ENCODE data around the gene EPHA5.

The EPHA5 gene

DNA sequence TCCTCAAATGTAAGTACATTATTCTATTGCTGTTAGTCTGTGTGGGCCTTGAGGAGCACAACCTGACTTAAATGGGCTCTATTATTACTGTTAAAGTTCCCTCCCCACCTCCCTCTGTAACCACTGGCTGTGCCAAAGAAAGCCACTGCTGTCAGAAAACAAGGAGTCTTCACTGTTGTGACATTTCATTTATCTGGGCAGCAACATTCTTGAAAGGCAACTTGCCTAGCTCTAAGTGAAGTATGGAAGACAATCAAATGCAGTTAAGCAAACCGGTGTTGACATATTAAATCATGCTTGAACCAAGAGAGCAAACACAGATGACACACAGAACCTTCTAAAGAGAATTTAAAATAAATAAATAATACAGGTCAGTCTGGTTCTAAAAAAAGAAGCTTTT lies 81.0 kb downstream of the EPHA5 start:
- Histone ChIP-seq H3K23ac (ENCODE audit: low read length) (no peak overlapping the region), H2AFZ (ENCODE audit: insufficient read depth, low read length, poor library complexity) (no peak overlapping the region), H4K91ac (ENCODE audit: low read depth, low read length) (no peak overlapping the region), H4K12ac (ENCODE audit: low read depth, low read length) (no peak overlapping the region), H3K4me2 (ENCODE audit: low read length) (no peak overlapping the region), H2BK12ac (ENCODE audit: low read length) (no peak overlapping the region), H3K36me3 (ENCODE audit: control insufficient read depth in 1 of 2, insufficient read depth in 2 of 2, low read length in 2 of 2) (no peaks in the 10 kb centered on the region), H3K9ac (ENCODE audit: low read length) (no peak overlapping the region), H3K79me1 (ENCODE audit: low read length) (no peaks in the 10 kb centered on the region), H2AK5ac (ENCODE audit: low read length) (no peak overlapping the region), H3K79me2 (ENCODE audit: control insufficient read depth, insufficient read depth, low read length, poor library complexity) (no peaks in the 10 kb centered on the region), H3K27me3 (ENCODE audit: insufficient read depth, low read length) (no peaks in the 10 kb centered on the region), H3K9me3 (ENCODE audit: insufficient read depth, low read depth, low read length) (no peaks in the 10 kb centered on the region), H3K4me3 (ENCODE audit: low read depth, low read length) (no peak overlapping the region), H3K27ac (ENCODE audit: low read depth, low read length) (no peak overlapping the region), H3K14ac (ENCODE audit: low read length) (no peak overlapping the region), H2BK5ac (ENCODE audit: low read depth, low read length, poor library complexity) (no peak overlapping the region), H4K8ac (ENCODE audit: low read depth, low read length) (no peak overlapping the region), H2BK120ac (ENCODE audit: insufficient read depth, low read length, poor library complexity) (no peak overlapping the region), H3K4ac (ENCODE audit: low read depth, low read length) (no peak overlapping the region), H3K18ac (ENCODE audit: low read length) (no peak overlapping the region), H3K4me1 (ENCODE audit: control insufficient read depth in 1 of 2, insufficient read depth in 2 of 2, low read length in 2 of 2) (no peaks in the 10 kb centered on the region)
- no peak for DNase-seq
- no CpG with 5 or more reads among the region's 1 CpG for WGBS (ENCODE audit: extremely low coverage, insufficient coverage, insufficient read length)

DNA sequence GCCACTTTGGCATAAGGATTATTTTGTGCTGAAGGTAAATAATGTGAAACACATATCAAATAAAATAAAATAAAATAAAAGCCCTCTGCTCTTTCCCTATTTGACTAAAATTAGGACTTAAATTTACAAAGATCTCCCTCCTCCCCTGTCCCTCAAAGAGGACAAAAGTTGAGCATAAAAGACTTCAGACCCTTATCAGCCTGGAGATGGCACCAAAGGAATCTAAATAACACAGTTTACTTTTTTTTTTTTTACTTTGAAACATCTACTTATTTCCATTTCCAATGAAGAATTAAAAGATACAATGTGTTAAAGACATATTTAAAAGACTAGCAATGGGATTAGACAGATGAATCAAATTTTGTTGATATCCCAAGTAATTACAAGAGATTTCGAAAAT lies 89.7 kb downstream of the EPHA5 start:
- no peaks in the 10 kb centered on the region for H3K27me3 ChIP-seq (ENCODE audit: insufficient read depth, low read length)
- no peak overlapping the region for H4K8ac ChIP-seq (ENCODE audit: low read depth, low read length)
- H3K4ac ChIP-seq (ENCODE audit: low read depth, low read length), result no peak overlapping the region
- H2BK5ac ChIP-seq (ENCODE audit: low read depth, low read length, poor library complexity), result no peak overlapping the region
- no peak overlapping the region for H3K4me3 ChIP-seq (ENCODE audit: low read depth, low read length)
- no CpG with 5 or more reads among the region's 1 CpG for WGBS (ENCODE audit: extremely low coverage, insufficient coverage, insufficient read length)
- no peaks in the 10 kb centered on the region for H3K36me3 ChIP-seq (ENCODE audit: control insufficient read depth in 1 of 2, insufficient read depth in 2 of 2, low read length in 2 of 2)
- no peaks in the 10 kb centered on the region for H3K4me1 ChIP-seq (ENCODE audit: control insufficient read depth in 1 of 2, insufficient read depth in 2 of 2, low read length in 2 of 2)
- H3K9ac ChIP-seq (ENCODE audit: low read length), result no peak overlapping the region
- H3K9me3 ChIP-seq (ENCODE audit: insufficient read depth, low read depth, low read length), result no peaks in the 10 kb centered on the region
- no peak overlapping the region for H2BK12ac ChIP-seq (ENCODE audit: low read length)
- no peak overlapping the region for H3K27ac ChIP-seq (ENCODE audit: low read depth, low read length)
- H3K14ac ChIP-seq (ENCODE audit: low read length), result no peak overlapping the region
- H3K18ac ChIP-seq (ENCODE audit: low read length), result no peak overlapping the region
- no peak overlapping the region for H3K4me2 ChIP-seq (ENCODE audit: low read length)
- H4K91ac ChIP-seq (ENCODE audit: low read depth, low read length), result no peak overlapping the region
- no peak overlapping the region for H2AK5ac ChIP-seq (ENCODE audit: low read length)
- no peak overlapping the region for H3K23ac ChIP-seq (ENCODE audit: low read length)
- DNase-seq, result no peak
- no peak overlapping the region for H4K12ac ChIP-seq (ENCODE audit: low read depth, low read length)
- H3K79me2 ChIP-seq (ENCODE audit: control insufficient read depth, insufficient read depth, low read length, poor library complexity), result no peaks in the 10 kb centered on the region
- H3K79me1 ChIP-seq (ENCODE audit: low read length), result no peaks in the 10 kb centered on the region
- no peak overlapping the region for H2AFZ ChIP-seq (ENCODE audit: insufficient read depth, low read length, poor library complexity)
- H2BK120ac ChIP-seq (ENCODE audit: insufficient read depth, low read length, poor library complexity), result no peak overlapping the region

DNA sequence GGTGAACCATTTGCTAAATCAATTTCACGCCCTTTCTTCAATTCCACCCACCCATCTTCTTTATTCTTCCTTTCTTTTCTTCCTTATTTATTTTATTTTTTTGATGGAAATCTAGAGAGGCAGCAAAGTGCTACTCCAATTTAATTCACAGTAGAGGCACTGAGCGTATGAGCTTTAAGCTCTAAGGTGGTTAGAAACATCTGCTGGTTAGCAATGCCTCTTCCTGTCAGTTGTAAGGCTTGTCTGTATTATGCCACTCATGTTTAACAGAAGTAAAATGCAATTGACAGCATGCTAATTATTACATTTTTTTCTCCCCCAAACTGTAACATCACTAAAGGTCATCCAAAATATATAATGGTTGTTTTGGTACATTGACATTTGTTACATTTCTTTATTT lies 103.8 kb downstream of the EPHA5 start:
- Histone ChIP-seq H3K9me3 (ENCODE audit: insufficient read depth, low read depth, low read length) (no peaks in the 10 kb centered on the region), H3K4me1 (ENCODE audit: control insufficient read depth in 1 of 2, insufficient read depth in 2 of 2, low read length in 2 of 2) (no peaks in the 10 kb centered on the region), H3K79me1 (ENCODE audit: low read length) (no peaks in the 10 kb centered on the region), H2BK120ac (ENCODE audit: insufficient read depth, low read length, poor library complexity) (no peak overlapping the region), H3K18ac (ENCODE audit: low read length) (no peak overlapping the region), H3K4me3 (ENCODE audit: low read depth, low read length) (no peak overlapping the region), H4K91ac (ENCODE audit: low read depth, low read length) (no peak overlapping the region), H4K8ac (ENCODE audit: low read depth, low read length) (no peak overlapping the region), H3K14ac (ENCODE audit: low read length) (no peak overlapping the region), H3K27ac (ENCODE audit: low read depth, low read length) (no peak overlapping the region), H3K23ac (ENCODE audit: low read length) (no peak overlapping the region), H2AK5ac (ENCODE audit: low read length) (no peak overlapping the region), H3K36me3 (ENCODE audit: control insufficient read depth in 1 of 2, insufficient read depth in 2 of 2, low read length in 2 of 2) (no peaks in the 10 kb centered on the region), H3K4ac (ENCODE audit: low read depth, low read length) (no peak overlapping the region), H4K12ac (ENCODE audit: low read depth, low read length) (no peak overlapping the region), H3K27me3 (ENCODE audit: insufficient read depth, low read length) (no peaks in the 10 kb centered on the region), H2BK12ac (ENCODE audit: low read length) (no peak overlapping the region), H3K79me2 (ENCODE audit: control insufficient read depth, insufficient read depth, low read length, poor library complexity) (no peaks in the 10 kb centered on the region), H2AFZ (ENCODE audit: insufficient read depth, low read length, poor library complexity) (no peak overlapping the region), H2BK5ac (ENCODE audit: low read depth, low read length, poor library complexity) (no peak overlapping the region), H3K4me2 (ENCODE audit: low read length) (no peak overlapping the region), H3K9ac (ENCODE audit: low read length) (no peak overlapping the region)
- no peak for DNase-seq
- WGBS (ENCODE audit: extremely low coverage, insufficient coverage, insufficient read length), result 100% methylated on average over 1 of the region's 2 CpGs

DNA sequence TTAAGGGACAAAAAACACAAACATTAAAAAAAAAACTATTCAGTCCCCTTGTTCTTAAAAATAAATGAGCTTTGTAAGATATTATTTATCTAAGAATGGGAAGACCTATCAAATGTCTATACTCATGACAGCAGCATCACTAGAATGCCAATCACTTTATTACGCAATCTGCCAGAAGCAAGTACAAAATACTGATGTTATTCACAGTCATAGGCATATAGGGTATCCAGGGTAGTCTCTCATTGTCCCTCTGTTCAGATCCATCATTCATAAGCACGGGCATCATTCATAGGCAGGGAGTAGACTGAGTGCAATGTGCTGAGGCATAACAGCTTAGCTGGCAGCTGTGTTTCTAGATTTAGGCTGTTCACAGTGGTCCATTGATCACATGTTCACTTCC lies 109.1 kb downstream of the EPHA5 start:
- H4K8ac ChIP-seq (ENCODE audit: low read depth, low read length), result no peak overlapping the region
- no peak overlapping the region for H3K4me3 ChIP-seq (ENCODE audit: low read depth, low read length)
- H3K18ac ChIP-seq (ENCODE audit: low read length), result no peak overlapping the region
- H3K27me3 ChIP-seq (ENCODE audit: insufficient read depth, low read length), result no peaks in the 10 kb centered on the region
- H3K14ac ChIP-seq (ENCODE audit: low read length), result no peak overlapping the region
- no peaks in the 10 kb centered on the region for H3K79me2 ChIP-seq (ENCODE audit: control insufficient read depth, insufficient read depth, low read length, poor library complexity)
- H3K4me2 ChIP-seq (ENCODE audit: low read length), result no peak overlapping the region
- H3K23ac ChIP-seq (ENCODE audit: low read length), result no peak overlapping the region
- no peaks in the 10 kb centered on the region for H3K4me1 ChIP-seq (ENCODE audit: control insufficient read depth in 1 of 2, insufficient read depth in 2 of 2, low read length in 2 of 2)
- H2BK5ac ChIP-seq (ENCODE audit: low read depth, low read length, poor library complexity), result no peak overlapping the region
- no peak overlapping the region for H2AFZ ChIP-seq (ENCODE audit: insufficient read depth, low read length, poor library complexity)
- H3K4ac ChIP-seq (ENCODE audit: low read depth, low read length), result no peak overlapping the region
- H2BK12ac ChIP-seq (ENCODE audit: low read length), result no peak overlapping the region
- H3K36me3 ChIP-seq (ENCODE audit: control insufficient read depth in 1 of 2, insufficient read depth in 2 of 2, low read length in 2 of 2), result no peaks in the 10 kb centered on the region
- H3K9me3 ChIP-seq (ENCODE audit: insufficient read depth, low read depth, low read length), result no peaks in the 10 kb centered on the region
- no peak overlapping the region for H3K27ac ChIP-seq (ENCODE audit: low read depth, low read length)
- H4K12ac ChIP-seq (ENCODE audit: low read depth, low read length), result no peak overlapping the region
- no CpG with 5 or more reads among the region's 2 CpGs for WGBS (ENCODE audit: extremely low coverage, insufficient coverage, insufficient read length)
- no peak for DNase-seq
- H2AK5ac ChIP-seq (ENCODE audit: low read length), result no peak overlapping the region
- no peak overlapping the region for H3K9ac ChIP-seq (ENCODE audit: low read length)
- no peak overlapping the region for H4K91ac ChIP-seq (ENCODE audit: low read depth, low read length)
- H2BK120ac ChIP-seq (ENCODE audit: insufficient read depth, low read length, poor library complexity), result no peak overlapping the region
- H3K79me1 ChIP-seq (ENCODE audit: low read length), result no peaks in the 10 kb centered on the region
